Measurements from ENCODE around the gene HTATSF1. TPM values are rescaled to one million over a fixed set of nuclear protein-coding genes. Genes with fewer than 3 reads are reported as not detected.
A peak's percentile ranks its signal among the peaks of the same experiment; 100 is the strongest.

HTATSF1 gene
- total RNA-seq, 1 experiment from 2014 or later = 39.7 TPM

GRCh38 chrX:136447968-136448367, 49.4 kb upstream of the HTATSF1 start (continued):
- TF ChIP-seq CTCF (IDR thresholded peaks at IDR 0.05 in 2 of 3, conservative IDR thresholded peaks at IDR 0.05 in 1 of 3; ENCODE audit: borderline replicate concordance in 1 of 3, insufficient read depth in 1 of 3, low read depth in 2 of 3, low read length in 2 of 3) (no peak), ELF1 (IDR thresholded peaks at IDR 0.05; ENCODE audit: borderline replicate concordance, low read depth) (no peak), REST (IDR thresholded peaks at IDR 0.05; ENCODE audit: low read depth) (no peak)

- Histone ChIP-seq H4K20me1 (ENCODE audit: insufficient read depth) (no peaks in the 10 kb centered on the region), H3K4me2 (ENCODE audit: low read length) (peak overlapping the region; percentile 2; the same call in 1 of the 2 replicates), H3K79me2 (ENCODE audit: insufficient read depth, low read length) (no peaks in the 10 kb centered on the region), H3K27me3 (ENCODE audit: insufficient read depth, low read length) (no peaks in the 10 kb centered on the region), H3K27ac (ENCODE audit: low read depth, low read length) (no peak overlapping the region), H3K9ac (ENCODE audit: low read length) (no peak overlapping the region), H3K4me1 (ENCODE audit: control insufficient read depth in 1 of 2, insufficient read depth in 2 of 2, low read length in 2 of 2) (peaks cover 2 to 6% of the 10 kb centered on the region in 2 experiments; a peak in 1 of 4 replicates), H3K4me3 (replicated peaks in 1 of 2; ENCODE audit: low read depth in 1 of 2, low read length in 2 of 2) (no peak overlapping the region), H3K9me2 (ENCODE audit: insufficient read depth) (no peaks in the 10 kb centered on the region), H3K36me3 (ENCODE audit: control insufficient read depth in 1 of 2, insufficient read depth in 2 of 2, low read length in 2 of 2) (no peaks in the 10 kb centered on the region), H2AFZ (ENCODE audit: low read depth, low read length, poor library complexity, severe bottlenecking) (no peak overlapping the region), H3K9me3 (ENCODE audit: control insufficient read depth in 1 of 2, insufficient read depth in 1 of 2, low read depth in 1 of 2, low read length in 2 of 2) (no peaks in the 10 kb centered on the region)
- DNase-seq (ENCODE audit: low read depth, low spot score) (no peak), ATAC-seq (no peak)
- ChIA-PET RAD21 (ENCODE audit: low non-redundant PET in 1 of 2, low total read pairs in 2 of 2, uncharacterized antibody in 2 of 2, unreplicated experiment in 2 of 2) (no interaction called here), POLR2A (no interaction called here), CTCF (no interaction called here)
- no TSS peak for BruUV-seq (replicated peaks)
- intact Hi-C loops (cut with micrococcal nuclease) = no loop called here
- TF ChIP-seq EZH2phosphoT487 (IDR thresholded peaks at IDR 0.05; ENCODE audit: borderline replicate concordance) = no peak
- TF ChIP-seq EZH2 (IDR thresholded peaks at IDR 0.05) = no peak
- no peak for TF ChIP-seq ZFX (IDR thresholded peaks at IDR 0.05)
- TF ChIP-seq CEBPB (IDR thresholded peaks at IDR 0.05; ENCODE audit: low read depth) = no peak
- no peak for TF ChIP-seq SP1 (IDR thresholded peaks at IDR 0.05; ENCODE audit: low read depth)
- no peak for TF ChIP-seq TCF7L2 (IDR thresholded peaks at IDR 0.05; ENCODE audit: borderline replicate concordance, extremely low read depth, insufficient read depth, insufficient read length)
- no peak for TF ChIP-seq YY1 (IDR thresholded peaks at IDR 0.05; ENCODE audit: extremely low read depth, insufficient replicate concordance, low read depth, low read length)
- no peak for TF ChIP-seq CTCF (IDR thresholded peaks at IDR 0.05 in 2 of 3, conservative IDR thresholded peaks at IDR 0.05 in 1 of 3; ENCODE audit: borderline replicate concordance in 1 of 3, insufficient read depth in 1 of 3, low read depth in 2 of 3, low read length in 2 of 3)
- TF ChIP-seq REST (IDR thresholded peaks at IDR 0.05; ENCODE audit: low read depth) = no peak
Measured at GRCh38 chrX:136450050-136450830, 47.2 kb upstream of the HTATSF1 start.
